HG02981 (cell line): ENCODE data around the gene SLC38A4.

Experiments
- ATAC-seq: cut with Tn5 transposase; IDR thresholded peaks from one replicate; pipeline ENCODE4 v1.9.1; 2021; ENCODE audit warnings: mild to moderate bottlenecking, moderate library complexity; ENCODE audit not compliant: unreplicated experiment

Gene SLC38A4

DNA sequence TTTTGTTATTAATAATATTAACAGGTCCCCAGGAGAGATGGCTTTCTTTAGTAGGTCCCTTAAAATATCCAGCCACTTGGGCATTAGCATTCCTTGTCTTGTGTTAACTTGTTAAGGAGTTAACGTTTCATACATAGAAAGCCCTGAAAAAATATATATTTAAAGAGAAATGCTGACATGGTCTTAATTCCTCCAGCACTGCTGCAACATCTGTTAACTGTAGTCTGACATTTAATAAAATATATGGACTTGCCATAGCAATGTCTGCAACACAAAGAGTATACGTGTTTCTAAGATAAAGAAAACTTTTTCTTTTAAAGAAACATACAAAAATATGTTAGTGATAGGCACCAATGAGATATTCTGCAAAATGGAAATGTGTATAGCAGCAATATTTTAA is 10.0 kb downstream of the SLC38A4 start:
- no peak for ATAC-seq

DNA sequence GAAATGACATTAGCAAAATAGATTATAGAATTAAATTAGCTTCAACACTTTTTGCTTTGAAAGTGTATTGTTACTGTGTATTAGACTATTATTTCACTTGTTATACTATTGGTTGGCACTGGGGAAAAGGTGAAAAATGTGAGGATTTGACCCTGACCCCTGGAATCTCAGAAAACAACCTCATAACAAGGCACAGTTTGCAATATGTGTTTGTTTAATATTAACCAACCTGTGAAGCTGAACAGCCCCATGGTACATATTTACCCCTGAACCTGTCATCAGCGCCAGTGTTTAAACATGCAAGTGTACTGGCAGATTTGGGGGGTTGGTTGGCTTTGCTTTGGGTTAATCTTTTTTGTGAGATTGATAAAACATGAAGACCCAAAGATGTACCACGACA is 11.7 kb downstream of the SLC38A4 start:
- no peak for ATAC-seq

DNA sequence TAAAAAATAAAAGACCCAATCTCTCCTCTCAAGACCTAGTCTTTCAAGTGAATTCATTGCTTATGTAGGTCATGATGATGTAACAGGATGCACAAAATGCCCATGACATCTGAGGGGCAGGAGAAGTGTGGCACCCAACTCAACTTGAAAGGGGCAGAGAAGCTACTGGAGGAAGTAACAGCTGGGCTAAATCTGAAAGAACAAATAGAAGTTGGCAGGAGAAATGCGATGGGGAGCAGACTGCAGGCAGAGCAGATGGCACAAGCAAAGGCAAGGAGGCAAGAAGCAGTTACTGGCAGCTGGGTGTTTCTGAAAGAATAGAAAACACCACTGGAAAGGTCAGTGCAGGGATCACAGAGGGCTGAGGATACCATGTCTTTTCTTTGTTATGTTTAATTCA is 14.6 kb downstream of the SLC38A4 start:
- ATAC-seq: no peak

DNA sequence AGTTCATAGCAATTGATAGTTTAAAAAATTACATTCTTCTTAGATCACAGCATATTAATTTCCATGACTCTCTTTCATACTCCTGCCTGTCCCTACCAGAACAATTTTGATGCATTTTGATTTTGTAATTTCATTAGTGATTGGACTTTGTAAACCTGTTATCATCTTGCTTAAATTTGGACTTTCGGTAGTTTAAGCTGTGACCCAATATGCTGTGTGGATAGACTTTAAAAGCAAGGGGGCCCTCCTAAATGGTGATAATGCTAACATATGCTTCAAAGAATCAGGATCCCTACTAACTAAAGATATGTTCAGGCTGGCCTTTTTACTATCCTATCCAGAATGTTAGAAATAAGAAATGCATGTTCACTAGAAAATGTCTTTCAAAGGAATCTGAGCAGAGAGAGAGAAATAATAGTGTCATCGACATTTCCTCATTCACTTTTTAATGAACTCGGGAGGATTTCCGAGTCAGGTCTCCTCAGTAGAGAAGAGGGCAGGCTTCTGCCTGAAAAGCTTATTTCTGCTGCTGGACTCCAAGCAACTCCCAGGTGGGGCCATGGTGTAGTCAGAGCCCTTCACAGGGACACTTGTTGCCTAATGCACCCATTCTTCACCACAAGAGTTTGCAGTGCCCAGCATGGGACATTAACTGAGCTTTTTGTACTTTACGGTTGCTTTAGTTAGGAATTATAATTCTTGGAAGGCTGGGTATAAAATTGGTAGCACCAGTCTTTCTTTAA is 16.7 kb downstream of the SLC38A4 start:
- no peak for ATAC-seq

DNA sequence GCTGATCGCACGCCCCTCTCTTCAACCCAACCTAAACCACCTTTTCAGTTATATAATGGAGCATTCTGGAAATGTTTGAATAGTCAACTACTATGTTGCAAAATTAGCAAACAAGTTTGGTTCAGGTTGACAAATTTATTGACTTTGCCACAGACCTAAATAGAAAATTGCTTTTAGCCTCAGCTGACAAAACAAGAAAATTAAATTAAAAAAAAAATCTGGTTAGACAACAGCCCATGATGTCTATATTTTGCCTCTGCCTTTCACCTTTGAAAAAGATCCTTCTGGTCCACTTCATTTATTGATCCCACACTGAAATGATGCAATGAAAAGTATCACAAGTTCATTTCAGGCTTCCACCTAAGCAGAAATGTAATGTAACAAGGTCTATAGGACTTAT is 17.5 kb downstream of the SLC38A4 start:
- no peak for ATAC-seq

DNA sequence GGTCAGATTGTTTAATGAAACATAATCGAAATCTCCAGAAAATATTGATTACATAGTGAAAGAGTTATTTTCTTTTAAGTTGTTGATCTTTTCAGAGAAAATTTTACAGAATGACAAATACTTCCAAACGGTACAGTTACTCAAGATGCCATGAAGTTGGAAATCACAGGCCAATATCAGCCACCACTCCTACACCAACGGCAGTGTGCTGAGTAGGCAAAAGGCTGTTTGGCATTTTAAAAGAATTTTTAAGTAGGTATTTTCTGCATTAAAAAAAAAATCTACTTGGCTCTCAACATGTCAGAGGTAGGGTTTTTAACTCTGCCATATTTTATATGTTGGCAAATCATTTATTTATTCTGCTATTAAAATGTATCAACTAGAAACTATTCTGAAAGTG is 21.7 kb downstream of the SLC38A4 start:
- no peak for ATAC-seq

DNA sequence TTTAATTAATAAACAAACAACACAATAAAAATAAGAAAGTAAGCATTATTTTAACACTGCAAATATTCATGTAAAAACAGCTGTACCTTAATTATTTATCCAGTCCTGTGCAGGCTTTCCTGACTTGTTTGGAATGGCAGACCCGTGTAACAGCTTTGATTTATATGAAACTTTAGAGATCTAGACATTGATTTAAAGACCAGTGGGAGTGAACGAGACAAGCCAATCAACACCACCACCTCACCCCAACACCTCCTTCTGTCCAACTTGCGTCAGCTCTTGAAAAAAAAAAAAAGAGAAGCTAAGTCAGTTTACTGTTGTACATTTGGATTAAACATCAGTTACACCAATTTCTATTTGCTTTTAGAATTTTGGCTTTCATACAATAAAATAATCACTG is 22.3 kb downstream of the SLC38A4 start:
- ATAC-seq: no peak

DNA sequence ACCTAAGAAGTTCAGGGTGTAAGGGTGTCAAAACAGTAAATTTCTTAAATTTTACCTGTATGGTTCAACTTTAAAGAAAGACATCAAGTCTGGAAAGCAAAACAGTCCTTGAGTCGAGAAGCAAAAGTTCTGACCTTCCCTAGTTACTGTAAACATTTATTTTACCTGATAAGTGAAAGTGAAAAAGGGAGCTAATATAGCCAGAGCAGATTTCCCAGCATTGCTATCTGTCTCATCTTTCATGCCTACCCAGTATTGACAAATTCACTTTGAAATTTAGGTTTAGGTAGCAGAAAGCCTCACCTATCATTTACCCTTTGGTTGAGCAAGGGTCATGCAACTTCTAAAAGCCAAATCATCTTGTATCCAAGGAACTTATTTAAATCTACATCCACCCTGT is 24.5 kb downstream of the SLC38A4 start:
- no peak for ATAC-seq

DNA sequence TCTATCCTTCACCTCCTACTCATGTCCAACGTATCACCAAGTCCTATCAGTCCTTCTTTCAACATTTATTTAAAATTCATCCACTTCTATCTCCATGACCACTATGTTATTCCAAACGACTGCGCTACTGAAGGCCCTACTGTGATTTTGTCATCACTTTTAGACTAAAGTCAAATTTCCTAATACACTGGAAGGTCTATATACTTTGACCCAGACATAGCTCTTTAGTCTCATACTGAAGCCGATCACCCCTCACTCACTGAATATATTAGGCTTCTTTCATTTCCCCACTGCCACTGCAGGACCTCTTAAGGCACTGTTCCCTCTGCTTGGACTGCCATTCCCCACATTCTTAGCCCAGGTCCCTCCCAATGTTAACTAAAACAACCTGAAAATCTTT is 25.6 kb downstream of the SLC38A4 start:
- no peak for ATAC-seq

DNA sequence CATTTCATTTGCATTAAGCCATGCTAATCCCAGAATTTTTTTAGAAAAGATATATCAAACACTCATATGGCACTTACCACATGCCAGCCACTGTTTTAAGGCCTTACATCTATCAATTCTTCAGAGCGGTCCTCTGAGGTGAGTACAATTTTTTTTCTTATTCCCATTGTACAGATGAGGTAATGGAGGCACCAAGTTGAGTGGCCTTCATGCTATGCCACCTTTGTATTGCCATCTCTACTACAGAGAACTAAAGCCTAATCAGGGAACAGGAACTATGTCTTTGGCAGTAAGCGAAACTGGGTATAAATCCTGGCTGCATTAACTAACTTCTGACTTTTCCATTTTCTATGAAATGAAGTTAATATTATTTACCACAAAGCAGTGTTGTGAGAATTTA is 27.1 kb downstream of the SLC38A4 start:
- ATAC-seq: no peak

DNA sequence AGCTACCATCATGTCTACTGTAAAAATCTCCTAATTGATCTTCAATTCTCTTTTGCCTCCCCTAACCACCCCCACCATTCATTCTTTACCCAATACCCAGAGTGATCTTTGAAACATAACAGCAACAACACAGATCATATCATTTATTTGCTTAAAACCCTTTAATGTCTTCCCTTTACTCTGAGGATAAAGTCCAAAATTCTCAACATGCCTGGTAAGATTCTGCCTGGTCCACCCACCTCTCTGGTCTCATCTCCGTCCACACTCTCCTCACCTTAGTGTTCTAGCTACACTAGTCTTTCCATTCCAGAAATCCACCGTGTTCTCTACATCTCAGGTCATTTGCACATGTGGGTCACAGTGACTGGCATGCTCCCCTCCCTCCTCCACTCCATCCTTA is 27.7 kb downstream of the SLC38A4 start:
- no peak for ATAC-seq

DNA sequence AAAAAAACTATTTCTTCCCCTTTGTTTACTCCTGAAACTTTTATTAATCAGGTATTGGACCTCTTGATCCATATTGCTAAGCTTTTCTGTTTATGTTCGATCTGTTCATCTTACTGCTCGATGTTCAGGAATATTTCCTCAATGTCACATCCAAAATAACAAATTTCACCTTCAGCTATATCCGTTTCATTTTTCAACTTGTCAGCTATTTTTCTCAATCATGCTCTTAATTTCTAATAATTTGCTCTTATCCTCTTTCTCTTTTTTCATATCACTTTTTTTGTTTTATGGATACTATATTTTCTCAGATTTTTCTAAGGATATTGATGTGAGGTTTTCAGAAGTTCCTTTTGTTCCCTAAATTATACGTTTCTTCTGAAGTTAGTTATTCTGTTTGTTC is 29.8 kb downstream of the SLC38A4 start:
- no peak for ATAC-seq

DNA sequence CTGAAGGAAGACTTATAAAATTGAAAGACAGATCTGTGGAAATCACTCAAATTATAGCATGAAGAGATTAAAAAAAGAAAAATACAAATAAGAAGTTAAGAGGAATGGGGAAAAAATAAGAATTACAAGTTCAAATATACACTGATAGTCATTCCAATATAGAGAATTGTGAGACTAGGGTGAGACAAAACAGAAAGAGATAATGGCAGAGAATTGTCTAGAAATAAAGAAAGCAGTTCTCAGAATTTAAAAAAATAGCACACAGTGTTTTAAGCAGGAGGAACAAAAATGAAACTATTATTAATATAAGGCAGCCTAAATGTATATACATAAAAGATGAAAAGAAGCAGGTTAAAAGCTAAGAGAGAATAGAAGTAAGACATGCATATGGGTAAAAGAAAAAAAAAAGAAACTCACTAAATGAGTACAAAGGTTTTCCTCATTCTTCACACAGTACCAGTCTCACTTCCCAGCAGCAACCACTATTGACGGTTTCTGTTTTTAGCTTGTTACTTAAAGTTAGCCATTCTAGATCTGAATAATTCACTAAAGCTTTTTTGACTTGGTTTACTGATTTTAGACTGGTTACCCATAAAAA is 31.1 kb downstream of the SLC38A4 start:
- peak; percentile 55 for ATAC-seq

DNA sequence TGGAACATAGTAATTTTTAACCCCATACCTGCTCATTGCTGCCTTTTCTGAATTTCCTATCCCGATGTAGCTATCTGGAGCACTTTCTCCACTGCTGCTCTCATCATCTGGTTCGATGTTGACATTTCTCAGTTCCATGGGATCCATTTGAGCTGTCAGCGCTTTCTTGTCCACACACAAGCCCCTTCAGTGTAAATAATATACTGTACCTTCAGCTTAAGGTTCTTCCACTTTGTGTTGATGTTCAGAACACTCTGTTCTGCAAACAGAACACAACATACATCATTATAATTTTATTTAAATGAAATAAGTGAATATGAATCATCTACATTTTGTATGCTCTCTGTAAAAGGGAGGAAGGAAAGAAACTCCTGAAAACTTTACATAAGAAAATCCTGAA is 32.9 kb downstream of the SLC38A4 start:
- no peak for ATAC-seq

DNA sequence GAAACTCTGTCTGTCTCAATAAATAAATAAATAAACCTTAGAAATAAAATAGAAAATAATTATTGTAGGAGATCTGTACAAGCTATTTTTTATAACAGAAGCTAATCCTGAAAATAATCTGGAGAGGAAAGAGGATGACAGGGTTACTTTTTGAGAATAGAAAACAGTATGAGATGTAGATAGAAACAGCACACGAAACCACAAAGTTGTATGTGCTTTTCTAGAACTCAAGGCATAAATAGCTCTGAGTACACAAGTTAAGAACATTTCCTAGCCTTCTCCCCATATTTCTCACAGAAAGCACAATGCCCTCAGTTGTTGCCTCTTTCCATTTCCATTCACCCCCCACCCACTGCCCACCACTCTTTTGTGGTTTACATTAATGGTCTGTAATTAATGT is 35.7 kb downstream of the SLC38A4 start:
- no peak for ATAC-seq

DNA sequence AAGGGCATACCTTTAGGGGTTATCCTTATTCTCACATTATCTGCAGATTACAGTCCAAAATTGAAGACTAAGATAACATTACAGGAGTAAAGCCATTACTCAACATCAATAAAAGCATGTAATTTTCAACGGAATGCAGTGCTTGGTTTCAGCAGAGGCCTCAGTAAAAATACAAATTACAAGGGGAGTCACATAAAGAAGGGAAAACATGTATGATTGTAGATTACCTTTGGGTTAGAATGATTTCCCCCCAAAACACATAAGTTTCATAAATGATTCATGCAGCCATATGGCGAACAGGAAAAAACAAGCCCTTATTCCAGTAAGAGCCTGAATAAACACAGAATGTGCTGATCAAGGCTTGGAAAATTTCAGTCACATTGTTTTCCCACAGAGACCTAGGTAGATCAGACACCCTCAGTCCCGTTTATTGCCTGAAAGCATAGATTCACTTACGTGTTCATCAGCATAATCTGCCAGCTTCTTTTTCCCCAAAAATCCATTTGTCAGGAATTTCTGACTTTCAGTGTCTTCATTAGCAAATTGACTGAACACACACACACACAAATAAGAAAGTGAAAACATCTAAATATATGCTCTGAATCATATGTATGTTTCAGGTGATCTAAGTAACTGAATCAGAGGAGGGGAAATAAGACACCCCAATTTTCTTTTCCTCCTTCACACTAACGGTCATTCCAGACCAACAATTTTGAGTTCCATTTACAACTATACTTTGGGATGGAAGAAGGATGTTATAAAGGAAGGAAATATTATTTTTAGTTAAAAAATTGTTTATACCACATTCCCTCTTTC is 37.5 kb downstream of the SLC38A4 start:
- no peak for ATAC-seq

DNA sequence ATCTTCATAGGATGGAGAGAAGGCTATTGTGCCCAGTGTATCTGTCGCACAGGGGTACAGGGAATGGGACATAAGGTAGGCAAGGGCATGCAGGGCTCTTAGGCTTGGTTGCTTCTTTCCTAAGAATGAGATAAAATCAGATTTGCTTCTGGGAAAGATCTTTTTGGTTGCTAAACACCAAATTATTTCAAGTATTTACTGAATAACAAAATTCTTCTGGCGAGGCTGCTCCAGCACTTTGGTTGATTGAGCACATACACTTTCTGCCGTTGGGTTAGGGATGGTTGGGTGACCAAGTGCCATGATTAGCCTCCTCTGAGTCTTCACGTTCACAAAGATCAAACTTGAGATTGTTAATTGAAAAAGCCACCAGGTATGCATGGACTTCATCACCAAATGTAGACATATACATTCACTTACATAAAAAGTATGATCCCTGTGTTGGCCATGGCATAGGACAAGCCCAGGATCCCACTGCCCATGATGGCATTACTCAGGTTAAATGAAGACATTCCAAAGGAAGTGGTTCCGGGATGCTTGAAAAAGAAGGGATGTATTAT is 38.2 kb downstream of the SLC38A4 start:
- no peak for ATAC-seq

DNA sequence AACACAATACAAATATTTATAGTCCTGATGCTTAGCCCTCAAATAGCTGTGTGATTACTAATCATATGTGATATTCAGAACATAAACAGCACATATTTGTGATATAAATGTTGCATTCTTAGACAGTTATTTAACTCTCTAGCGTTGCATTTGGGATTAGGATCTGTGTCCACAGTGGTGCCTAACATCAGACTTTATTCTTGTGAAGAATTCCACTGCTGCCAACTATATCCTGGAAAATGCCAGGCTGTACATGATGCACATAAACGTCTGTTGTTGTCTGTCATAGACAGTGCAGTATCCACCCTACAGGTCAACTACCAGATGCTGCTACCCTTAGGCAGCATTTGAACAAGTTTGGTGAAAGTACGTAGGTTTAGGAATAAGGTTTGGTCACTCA is 39.0 kb downstream of the SLC38A4 start:
- no peak for ATAC-seq

DNA sequence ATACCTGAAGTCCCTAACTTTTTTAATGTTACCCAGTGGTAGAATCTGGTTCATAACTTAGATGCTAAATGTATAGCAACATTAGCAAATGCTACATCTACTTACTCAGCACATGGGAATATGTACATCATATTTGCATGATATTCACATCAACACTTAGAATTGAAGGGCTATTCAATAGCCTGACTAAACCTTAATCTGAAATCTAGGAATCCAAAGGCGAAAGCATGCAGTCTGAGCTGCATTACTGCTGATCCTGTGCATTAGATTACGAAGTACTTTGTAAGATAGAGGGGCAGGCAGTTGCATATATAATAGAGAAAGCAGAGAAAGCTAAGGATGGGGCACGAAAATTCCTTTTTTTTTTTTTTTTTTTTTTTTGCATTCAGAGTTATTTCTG is 40.4 kb downstream of the SLC38A4 start:
- ATAC-seq: no peak

DNA sequence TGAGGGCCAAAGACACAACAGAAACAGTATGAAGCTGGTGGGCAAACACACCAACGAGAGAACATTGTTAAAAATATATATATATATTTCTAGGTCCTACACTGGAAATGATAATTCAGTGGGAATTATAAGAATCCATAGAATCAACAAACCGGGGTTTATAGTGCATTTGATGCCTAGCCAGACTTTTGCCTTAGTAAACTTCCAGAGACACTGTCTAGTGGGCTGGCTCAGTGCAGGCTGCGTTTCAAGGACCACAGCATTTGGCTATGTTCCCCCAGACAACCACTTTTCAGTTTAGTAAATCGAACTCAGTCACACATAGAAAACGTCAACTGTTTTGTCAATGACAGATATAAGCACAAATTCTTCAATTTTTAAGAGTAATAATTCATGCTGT is 41.9 kb downstream of the SLC38A4 start:
- no peak for ATAC-seq

DNA sequence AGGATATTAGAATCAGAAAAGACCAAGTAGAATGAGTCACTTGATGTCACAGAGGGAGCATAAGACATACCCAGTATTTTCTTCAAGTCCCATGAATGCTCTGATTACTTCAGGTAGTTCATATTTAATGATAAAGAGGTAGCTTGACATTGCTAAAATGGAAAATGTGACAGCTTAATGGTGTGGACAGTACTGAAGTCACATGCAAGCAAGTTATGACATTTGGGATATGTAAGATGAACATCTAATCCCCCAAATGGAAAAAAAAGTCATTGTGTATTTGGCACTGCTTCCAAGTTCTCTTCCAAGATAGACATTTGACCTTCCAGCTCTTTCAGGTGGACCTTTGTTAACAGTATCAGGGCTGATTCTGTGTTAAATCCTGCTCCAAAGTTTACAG is 45.9 kb downstream of the SLC38A4 start:
- no peak for ATAC-seq

DNA sequence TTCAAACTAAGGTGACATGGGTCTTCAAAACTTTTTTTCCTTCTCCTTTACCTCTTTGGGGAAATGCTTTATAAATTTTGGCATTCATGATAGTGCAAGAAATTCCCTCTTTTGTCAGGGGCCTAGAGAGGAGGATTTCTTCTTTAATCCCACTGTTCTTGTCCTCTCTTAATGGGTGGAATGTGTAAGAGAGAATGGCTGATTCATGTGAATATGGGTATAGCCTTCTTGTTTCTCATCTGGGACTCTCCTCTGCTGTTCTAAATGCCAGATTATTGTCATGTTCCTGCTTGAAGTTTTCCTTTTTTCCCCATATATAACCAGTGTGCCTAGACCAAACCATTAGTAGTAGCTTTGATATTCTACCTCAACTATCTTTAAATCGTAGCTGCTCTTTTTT is 46.7 kb downstream of the SLC38A4 start:
- no peak for ATAC-seq
